ENCODE data around the gene CDH19.

CDH19 gene, protein sequence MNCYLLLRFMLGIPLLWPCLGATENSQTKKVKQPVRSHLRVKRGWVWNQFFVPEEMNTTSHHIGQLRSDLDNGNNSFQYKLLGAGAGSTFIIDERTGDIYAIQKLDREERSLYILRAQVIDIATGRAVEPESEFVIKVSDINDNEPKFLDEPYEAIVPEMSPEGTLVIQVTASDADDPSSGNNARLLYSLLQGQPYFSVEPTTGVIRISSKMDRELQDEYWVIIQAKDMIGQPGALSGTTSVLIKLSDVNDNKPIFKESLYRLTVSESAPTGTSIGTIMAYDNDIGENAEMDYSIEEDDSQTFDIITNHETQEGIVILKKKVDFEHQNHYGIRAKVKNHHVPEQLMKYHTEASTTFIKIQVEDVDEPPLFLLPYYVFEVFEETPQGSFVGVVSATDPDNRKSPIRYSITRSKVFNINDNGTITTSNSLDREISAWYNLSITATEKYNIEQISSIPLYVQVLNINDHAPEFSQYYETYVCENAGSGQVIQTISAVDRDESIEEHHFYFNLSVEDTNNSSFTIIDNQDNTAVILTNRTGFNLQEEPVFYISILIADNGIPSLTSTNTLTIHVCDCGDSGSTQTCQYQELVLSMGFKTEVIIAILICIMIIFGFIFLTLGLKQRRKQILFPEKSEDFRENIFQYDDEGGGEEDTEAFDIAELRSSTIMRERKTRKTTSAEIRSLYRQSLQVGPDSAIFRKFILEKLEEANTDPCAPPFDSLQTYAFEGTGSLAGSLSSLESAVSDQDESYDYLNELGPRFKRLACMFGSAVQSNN
- 0 to 0.04 (median 0) reads per million in 3 experiments for total RNA-seq

DNA sequence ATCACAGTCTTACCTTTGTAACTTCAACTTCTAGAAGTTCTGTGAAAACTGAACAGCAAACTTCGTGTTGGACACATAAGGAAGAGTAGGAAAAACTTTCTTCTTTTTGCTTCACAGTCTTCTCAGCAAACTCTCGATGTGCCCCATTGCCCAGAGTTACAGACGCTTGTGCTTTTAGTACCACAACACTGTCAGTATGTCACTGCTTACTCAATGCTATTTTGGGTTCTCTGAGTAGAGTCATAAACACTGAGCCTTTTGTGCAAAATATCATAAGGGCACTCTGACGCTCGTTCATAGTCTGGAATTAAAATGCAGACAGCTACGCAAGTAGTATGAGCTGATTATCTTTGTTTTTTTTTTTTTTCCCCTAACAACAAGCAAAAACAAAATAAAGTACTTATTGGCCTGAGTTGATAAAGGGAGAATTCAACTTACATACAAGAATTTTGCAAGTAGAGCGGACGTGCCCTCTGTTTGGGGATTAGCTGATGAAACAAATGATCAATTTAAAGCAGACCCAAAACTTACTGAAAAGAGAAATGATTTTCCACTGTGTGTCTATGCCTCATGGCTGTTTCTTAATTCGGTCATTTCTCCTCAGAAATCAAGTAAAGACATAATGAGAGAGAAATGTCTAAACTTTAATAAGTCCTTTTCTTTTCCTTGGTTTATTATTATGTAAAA, at the start of gene CDH19:
TSS of gene CDH19 (minus strand) at position 150 of the 687 bp plus-strand sequence. CDS start 31,886 bp downstream, outside the sequence.
- no peak for DNase-seq

DNA sequence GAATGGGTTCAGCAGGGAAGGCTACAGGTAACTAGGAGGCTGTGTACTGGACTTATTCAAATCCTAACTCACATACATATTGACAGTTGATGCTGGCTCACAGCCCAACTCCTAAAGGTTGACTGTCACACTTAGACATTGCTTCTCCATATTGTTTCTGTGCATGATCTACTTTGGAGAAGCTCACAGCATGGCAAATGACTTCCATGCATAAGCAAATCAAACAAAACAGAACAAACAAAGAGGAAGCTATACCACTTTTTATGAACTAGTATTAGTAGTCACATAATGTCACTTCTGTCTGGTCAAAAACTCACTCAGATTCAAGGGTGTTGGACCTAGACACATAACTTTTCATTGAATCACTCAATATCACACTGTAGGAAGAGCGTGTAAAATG, 43.8 kb upstream of the CDH19 start:
- DNase-seq = no peak

DNA sequence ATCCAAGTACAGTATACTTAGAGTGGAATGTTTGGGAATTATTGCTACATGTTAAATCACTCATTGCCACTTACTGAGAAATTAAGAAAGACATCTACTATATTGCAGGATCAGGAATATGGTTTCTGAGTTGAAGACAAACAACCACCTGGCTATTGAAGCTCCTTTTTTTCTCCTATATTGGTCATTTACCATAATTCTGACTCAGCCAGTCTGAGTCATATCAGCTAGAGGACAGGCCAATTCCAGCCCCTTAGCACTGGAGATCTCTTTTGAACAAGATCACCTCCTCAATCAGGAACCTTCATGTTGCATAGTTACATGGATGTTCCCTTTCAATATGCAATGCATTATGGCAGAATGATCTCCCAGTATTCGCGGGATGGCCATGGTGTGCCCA, 42.7 kb upstream of the CDH19 start:
- no peak for DNase-seq

DNA sequence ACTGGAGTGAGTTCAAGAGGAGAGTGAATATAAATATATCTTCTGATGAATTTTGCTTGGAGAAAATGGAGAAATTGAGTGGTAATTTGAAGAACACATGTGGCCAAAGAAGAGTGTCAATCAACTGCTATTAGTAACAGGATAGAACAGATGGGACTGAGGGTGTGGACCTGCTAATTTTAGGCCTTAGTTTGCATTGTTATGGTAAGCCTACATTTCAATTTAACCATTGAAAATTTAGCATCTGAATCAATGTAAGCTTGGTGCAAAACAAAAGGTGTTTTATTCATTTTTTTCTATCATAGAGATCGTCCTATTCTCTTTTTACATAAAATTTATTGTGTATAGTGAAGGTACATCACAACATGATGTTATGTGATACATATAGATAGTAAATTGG, 42.1 kb upstream of the CDH19 start:
- no peak for DNase-seq

DNA sequence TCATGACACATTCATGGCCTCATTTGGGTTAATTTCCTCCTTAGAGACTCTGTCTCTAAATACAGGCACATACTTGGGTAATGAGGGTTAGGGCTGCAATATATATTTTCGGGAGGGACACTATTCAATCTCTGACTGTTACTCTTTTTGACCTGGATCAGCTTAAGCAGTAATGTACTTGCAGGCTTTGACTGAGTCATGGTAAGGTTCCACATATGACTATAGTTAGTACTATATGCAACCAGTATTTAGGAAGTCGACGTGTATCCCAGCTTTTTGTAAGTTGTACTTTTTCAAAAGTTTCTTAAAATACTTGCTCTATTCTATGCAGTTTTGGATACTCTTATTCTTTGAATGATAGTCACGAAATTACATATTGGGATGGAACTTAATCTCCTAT, 37.2 kb upstream of the CDH19 start:
- DNase-seq = no peak

DNA sequence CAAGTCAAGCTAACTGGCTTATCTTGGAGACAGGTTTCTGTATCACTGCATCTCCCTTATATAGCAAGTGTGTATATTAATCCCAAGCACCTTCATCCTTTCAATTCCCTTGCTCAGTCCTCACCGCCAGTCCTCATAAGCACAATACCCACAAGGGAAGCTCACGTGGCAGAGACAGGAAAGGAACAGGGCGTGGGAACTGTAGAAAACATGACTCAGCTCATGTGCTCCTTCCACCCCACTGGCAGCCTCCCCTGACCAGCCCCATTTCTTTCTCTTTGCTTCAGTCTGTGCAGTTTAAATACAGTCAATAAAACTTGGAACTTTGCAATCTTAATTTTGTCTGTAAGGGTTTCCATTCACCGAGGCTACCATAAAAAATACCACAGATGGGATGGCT, 36.5 kb upstream of the CDH19 start:
- no peak for DNase-seq

DNA sequence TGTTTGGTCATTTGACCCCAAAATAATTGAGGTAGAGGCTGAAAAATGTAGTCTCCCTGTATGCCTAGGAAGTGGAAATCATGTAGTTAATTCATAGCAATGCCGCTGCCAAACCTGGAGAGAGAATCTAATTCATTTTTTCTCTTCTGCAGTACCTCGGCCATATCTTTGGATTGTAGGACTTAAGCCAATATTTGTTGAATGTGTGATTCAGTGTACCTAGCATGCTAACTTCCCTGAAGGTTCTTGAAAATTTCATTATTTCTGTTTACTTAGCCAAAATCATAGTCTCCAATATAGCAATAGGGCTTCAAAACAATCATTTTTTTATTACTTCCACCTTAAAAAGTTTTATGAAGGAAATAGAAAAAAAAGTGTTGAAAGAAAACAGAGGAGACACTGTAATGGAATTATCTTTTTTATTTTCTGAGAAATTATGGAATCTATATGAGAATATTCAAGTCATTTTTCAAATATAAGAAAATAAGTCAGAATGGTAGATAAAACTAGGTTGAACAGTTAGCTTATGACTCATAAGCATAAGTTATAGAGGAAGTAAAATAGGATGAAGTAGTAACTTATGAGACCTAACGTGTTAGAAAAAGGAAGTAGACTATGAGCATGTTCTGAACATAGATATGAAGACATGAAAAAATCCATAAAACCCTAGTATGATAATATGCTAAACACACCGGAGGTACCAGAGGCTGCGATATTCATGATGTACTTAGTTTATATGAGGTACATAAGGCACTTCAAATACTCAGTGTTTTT, 35.2 kb upstream of the CDH19 start:
- DNase-seq = no peak

DNA sequence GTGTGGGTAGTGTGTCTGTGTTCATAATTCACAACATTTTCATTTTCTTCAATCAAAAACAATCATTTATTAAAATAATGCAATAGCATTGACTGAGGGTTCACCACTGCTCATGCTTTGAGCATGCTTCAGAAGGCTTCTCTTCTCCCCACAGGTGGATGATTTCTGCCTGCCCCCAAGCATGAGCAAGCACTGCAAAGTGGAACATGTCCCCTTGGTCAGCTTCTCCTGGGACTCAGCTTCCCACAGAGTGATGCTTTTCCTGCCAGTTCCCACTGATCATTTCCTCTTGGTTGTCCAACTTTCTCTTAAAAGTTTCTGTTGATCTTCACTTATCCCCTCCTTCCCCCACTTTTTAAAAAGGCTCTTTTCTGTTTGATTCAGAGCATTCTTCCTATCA, 31.5 kb upstream of the CDH19 start:
- no peak for DNase-seq

DNA sequence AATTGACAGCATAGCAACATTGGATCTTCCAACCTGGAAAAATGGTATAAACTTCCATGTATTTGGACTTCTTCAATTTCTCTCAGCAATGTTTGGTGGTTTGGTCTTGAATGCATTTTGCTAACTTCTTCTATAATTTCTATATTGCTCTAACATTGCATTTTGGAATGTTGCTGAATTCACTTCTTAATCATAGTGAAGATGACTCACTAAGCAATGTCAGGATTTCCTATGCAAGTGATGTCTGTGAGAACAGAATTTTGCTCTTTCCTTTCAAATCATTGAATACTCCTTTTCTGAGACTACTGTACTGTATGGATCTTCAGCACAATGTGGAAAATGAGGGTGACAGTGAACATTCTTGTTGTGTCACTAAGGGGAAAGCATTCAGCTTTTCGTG, 28.9 kb upstream of the CDH19 start:
- no peak for DNase-seq

DNA sequence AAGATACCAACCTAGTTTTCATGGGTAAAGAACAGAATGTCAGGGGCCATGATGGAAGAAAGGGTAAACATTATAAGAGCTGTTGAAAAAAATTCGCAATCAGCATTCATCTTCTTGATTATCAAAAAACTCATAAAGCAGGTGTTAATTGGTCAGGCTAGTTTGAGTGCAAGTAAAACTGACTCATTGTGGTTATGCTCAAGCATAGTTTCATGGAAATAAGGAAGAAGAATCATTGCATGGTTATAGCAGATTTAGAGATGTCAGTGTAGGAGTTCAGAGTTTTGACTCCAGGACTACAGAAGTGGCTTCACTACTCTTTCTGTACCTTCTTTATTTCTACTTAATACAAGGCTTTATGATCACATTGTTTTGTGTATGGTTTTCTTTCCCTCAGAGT, 26.9 kb upstream of the CDH19 start:
- no peak for DNase-seq

DNA sequence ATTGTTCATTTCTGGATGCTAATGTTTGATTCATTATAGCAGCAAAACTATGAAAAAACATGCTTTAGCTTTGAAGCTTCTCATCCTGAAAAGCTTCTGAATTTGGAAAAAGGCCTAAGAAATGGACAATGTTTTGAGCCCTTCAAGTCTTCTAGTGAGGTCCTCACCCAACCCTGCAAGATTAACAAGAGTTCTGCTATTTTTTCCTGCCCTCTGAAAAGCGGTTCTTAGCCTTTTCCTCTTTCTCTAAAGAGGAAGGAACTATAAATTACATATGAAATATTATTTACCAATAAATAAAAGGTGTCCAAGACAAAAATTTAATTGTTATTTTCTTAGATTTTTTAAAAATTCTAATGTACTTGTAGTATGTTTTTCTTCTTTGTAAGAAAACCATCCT, 19.9 kb upstream of the CDH19 start:
- DNase-seq = no peak

DNA sequence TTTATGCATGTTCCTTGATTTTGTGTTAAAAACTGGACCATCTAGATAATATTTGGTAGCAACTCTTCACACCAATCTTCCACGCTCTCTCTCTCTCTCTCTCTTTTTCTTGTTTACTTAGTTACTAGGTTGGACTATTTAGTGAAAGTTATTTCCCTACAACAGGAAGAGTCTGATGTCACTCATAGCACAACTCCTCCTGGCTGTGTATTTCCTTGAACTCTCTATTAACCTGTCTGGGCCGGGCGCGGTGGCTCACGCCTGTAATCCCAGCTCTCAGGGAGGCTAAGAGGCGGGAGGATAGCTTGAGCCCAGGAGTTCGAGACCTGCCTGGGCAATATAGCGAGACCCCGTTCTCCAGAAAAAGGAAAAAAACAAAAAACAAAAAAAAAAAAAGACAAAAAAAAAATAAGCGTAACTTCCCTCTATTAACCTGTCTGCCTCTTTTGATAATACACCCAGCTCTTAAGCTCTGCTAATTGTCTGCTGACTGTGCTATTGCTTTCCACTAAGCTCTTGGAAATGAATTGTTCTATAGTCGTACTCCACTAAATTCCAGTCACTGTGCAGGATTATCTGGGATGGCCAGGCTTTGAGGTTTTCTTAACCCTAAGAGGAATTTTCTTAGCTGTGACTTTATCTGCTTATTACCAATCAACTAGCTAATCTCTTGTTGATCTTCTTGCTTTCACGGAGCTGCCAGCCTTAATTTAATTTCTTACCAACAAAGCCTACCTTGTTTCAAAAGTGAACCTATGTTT, 18.1 kb upstream of the CDH19 start:
- no peak for DNase-seq

DNA sequence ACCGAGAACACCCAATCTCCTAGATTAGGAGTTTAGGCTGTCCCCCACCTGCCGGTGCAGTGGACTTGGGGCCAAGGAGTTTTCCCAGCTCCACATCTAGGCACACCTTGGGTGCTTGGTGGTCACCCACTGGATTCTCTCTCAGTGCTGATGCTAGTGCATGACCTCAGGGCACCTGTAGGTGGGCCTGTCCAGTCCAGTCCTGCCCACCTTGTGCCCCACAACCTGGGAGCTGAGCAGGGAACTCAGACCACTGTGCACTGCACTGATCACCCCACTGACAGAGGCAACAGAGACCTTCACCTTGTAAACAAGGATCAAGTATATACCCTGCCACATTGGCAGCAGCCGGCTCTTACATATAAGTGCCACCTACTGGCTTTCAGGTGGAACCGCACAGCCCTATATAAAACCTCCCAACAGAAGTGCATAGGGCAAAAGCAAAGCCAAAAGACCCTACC, 12.7 kb upstream of the CDH19 start:
- DNase-seq = no peak

DNA sequence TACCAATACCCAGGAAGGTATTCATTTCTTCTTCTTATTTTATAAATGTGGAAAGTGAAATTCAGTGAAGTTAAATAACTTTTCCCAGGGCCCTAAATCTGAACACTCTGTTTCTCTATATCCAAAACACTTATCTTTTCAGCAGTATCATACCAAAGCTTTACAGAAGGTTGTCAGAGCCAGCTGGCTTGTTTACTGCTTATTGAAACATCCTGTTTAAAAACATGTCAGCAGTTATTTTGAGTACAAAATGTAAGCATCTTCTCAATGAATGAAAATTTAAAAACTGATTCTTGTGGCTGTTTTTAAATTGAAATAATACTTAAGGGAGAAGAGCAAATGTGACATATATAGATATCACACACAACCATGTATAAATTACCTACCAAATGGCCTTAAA, 11.3 kb upstream of the CDH19 start:
- DNase-seq = no peak

DNA sequence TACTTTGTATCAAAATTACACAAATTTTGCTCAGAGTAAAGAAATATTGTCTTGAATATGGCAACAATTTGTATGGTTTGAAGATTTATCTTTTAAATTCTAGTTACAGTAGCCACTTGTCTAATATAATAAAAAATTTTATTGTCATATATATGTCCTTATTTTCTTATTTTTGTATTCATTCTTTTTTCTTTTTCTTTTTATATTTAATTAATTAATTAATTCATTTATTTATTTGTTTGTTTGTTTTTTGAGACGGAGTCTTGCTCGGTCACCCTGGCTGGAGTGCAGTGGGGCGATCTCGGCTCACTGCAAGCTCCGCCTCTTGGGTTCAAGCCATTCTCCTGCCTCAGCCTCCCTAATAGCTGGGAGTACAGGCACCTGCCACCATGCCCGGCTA, 3.7 kb upstream of the CDH19 start:
- no peak for DNase-seq

DNA sequence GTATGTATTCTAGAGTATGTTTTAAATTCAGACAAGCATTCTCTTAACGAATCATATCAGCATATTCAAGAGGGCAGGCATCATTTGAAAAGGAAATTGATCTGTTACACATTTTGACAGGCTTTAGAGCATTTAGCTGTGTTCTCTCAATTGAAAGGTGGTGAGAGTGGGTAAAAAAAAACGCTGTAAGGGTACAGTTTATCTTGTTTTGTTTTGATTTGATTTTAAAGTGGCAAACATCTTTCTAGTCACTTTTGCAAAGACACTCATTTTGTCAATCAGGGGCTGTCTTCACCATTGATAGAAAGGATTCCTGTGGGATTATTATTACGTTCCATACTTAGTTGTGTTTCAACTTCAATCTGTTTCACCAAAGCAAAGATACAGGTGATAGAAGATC, 2.2 kb downstream of the CDH19 start:
- DNase-seq = no peak

DNA sequence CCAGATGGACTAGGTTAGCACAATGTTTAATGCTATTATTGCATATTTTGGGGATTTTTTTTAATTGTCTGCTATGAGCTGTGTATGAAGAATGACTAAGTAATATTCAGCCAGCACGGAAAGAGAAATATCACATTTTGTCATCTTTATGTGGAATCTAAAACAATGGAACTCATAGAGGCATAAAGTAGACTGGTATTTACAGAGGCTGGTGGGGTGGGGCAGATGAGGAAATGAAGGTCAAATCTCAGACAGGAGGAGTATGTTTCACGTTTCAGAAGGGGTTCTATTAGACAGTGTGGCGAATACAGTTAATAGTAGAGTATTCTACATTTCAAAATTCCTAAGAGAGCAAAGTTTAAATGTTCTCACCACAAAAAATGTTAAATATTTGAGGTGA, 4.7 kb downstream of the CDH19 start:
- no peak for DNase-seq

DNA sequence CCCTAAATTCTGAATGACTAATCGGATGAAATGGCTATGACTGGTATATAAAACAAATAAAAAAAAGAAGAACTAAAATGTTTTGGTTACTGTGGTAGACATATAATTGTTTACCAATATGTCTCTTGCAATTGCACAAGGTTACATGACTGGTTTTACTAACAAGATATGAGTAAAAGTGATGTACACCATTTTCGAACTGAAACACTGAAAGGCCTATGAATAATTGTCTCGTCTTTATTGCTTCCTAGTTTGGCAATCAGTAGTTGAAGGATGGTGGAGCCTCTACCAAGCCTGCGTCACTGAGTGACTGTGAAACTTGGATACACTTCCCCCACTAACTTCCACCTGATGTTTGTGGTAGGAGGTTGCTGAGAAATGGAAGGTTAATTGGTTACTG, 16.5 kb downstream of the CDH19 start:
- no peak for DNase-seq

DNA sequence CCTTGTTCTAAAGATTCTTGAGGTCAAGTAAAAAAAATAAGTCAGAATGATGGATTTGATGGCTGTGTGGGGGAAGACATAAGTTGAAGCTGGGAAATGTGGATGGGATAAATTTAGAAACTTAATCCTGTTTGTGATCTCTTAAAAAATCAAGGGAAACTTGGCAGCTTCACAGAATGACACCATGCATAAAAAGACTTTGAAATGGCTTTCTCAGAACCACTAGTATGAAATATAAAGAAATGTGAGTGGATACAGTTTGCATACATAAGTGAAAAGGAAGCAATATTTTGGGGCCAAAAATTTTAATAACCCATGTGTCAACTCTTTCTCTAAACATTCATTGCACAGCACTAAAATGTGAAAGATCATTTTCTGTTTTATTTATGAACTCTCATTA, 21.7 kb downstream of the CDH19 start:
- DNase-seq = no peak

DNA sequence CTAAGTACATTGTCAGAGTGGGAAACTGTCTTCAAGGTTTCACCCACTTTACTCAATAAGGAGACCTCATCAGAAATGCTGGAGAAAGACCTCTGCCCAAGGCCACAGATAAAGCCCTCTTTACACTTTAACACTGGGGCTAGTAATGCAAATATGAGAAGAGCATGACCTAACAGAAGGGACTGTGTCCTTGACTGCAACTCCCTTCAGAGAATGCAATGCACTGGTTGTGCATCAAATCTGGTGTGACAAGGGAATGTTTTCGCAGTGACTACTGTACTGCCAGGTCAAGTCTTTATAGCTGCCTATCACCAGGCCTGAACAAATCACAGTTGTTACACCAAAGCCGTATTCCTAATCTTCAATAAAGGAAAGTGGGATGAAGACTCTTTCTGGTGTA, 28.6 kb downstream of the CDH19 start:
- DNase-seq = no peak

DNA sequence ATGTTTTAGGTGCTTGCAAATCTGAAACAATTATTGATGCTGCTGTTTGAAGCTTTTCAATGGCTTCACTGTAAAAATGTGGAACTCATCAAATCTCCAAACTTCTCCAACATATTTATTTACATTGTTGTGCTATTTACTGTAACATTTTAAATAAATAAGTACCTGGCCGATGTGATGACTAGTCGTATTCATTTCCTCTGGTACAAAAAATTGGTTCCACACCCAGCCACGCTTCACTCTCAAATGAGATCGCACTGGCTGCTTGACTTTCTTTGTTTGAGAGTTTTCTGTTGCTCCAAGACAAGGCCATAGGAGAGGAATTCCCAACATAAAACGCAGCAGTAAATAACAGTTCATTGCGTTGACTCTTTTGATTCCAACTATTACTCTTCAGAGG, 32.0 kb downstream of the CDH19 start:
- no peak for DNase-seq

DNA sequence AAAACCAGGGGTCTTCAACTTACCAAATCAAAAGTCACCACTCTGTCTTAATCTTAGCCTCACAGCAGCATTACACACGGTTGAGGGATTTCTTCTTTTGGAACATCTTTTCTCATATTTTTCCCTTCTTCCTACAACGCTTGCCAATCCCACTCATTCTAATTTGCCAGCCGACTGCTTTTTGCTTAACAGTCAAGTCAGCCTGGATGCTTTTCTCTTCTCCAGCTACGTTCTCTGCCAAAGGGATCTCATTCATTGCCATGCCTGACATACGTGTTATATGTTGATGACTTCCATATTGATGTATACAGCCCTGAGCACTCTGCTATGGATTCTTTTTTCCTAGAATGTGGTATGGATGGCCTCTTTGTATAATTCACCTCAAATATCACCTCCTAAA, 37.3 kb downstream of the CDH19 start:
- no peak for DNase-seq

Measured in central memory CD4-positive, alpha-beta T cell (primary cell).